T-helper 1 cell treated with Interleukin-12 subunit alpha and Interleukin-12 subunit beta and Interleukin-4 antibody, amounts not matched to agents 30 μg/mL and 1 μg/mL, for 36 hours (primary cell): ENCODE measurements around the gene NEUROG1.

ENCODE experiments used
- H3K27ac Mint-ChIP-seq: one replicate; pipeline ENCODE4 v1.8.0; 2021; ENCODE audit warnings: mild to moderate bottlenecking, mixed read lengths
- H3K27me3 Mint-ChIP-seq: one replicate; pipeline ENCODE4 v1.8.0; 2021; ENCODE audit warnings: low read depth, mixed read lengths
- H3K36me3 Mint-ChIP-seq: one replicate; pipeline ENCODE4 v1.8.0; 2021; ENCODE audit warnings: low read depth, mixed read lengths
- H3K4me1 Mint-ChIP-seq: one replicate; pipeline ENCODE4 v1.8.0; 2021; ENCODE audit warnings: low read depth, mixed read lengths
- H3K4me3 Mint-ChIP-seq: one replicate; pipeline ENCODE4 v1.8.0; 2021; ENCODE audit warnings: mild to moderate bottlenecking, moderate library complexity, mixed read lengths
- H3K9me3 Mint-ChIP-seq: one replicate; pipeline ENCODE4 v1.8.0; 2021; ENCODE audit warnings: mixed read lengths

Gene NEUROG1

GRCh38 chr5:135568923-135569360 is 33.2 kb upstream of the NEUROG1 start:
- H3K36me3 Mint-ChIP-seq, result no peaks in the 10 kb centered on the region
- H3K4me3 Mint-ChIP-seq, result no peak overlapping the region
- H3K9me3 Mint-ChIP-seq, result no peaks in the 10 kb centered on the region
- H3K4me1 Mint-ChIP-seq, result peaks cover 2% of the 10 kb centered on the region
- H3K27ac Mint-ChIP-seq, result no peak overlapping the region
- peaks cover 23% of the 10 kb centered on the region for H3K27me3 Mint-ChIP-seq

GRCh38 chr5:135568246-135568645 is 32.5 kb upstream of the NEUROG1 start:
- H3K9me3 Mint-ChIP-seq, result no peaks in the 10 kb centered on the region
- no peak overlapping the region for H3K4me3 Mint-ChIP-seq
- H3K27ac Mint-ChIP-seq, result no peak overlapping the region
- H3K27me3 Mint-ChIP-seq, result peaks cover 23% of the 10 kb centered on the region
- peaks cover 2% of the 10 kb centered on the region for H3K4me1 Mint-ChIP-seq
- H3K36me3 Mint-ChIP-seq, result no peaks in the 10 kb centered on the region

- Mint-ChIP-seq H3K27me3 (peaks cover 22% of the 10 kb centered on the region), H3K4me3 (no peak overlapping the region), H3K4me1 (peaks cover 2% of the 10 kb centered on the region), H3K9me3 (no peaks in the 10 kb centered on the region), H3K27ac (no peak overlapping the region), H3K36me3 (no peaks in the 10 kb centered on the region)
Observed at GRCh38 chr5:135567661-135568060, 31.9 kb upstream of the NEUROG1 start.

- Mint-ChIP-seq H3K36me3 (no peaks in the 10 kb centered on the region), H3K27ac (no peak overlapping the region)
Observed at GRCh38 chr5:135566422-135567400, 30.9 kb upstream of the NEUROG1 start.

GRCh38 chr5:135565725-135566421 is 30.1 kb upstream of the NEUROG1 start:
- no peak overlapping the region for H3K27ac Mint-ChIP-seq

More at GRCh38 chr5:135566422-135567400, 30.9 kb upstream of the NEUROG1 start:
- Mint-ChIP-seq H3K9me3 (no peaks in the 10 kb centered on the region), H3K4me1 (peaks cover 2% of the 10 kb centered on the region), H3K4me3 (no peak overlapping the region), H3K27me3 (peaks cover 16% of the 10 kb centered on the region)

GRCh38 chr5:135565266-135565665 is 29.5 kb upstream of the NEUROG1 start:
- no peaks in the 10 kb centered on the region for H3K9me3 Mint-ChIP-seq
- peaks cover 3% of the 10 kb centered on the region for H3K4me1 Mint-ChIP-seq
- no peak overlapping the region for H3K4me3 Mint-ChIP-seq
- H3K36me3 Mint-ChIP-seq, result no peaks in the 10 kb centered on the region
- H3K27ac Mint-ChIP-seq, result no peak overlapping the region
- H3K27me3 Mint-ChIP-seq, result peaks cover 14% of the 10 kb centered on the region

More at GRCh38 chr5:135565725-135566421, 30.1 kb upstream of the NEUROG1 start:
- Mint-ChIP-seq H3K36me3 (no peaks in the 10 kb centered on the region), H3K4me3 (no peak overlapping the region), H3K9me3 (no peaks in the 10 kb centered on the region), H3K4me1 (peaks cover 2% of the 10 kb centered on the region), H3K27me3 (peaks cover 16% of the 10 kb centered on the region)

GRCh38 chr5:135564331-135564730 is 28.6 kb upstream of the NEUROG1 start:
- Mint-ChIP-seq H3K4me3 (no peak overlapping the region), H3K36me3 (no peaks in the 10 kb centered on the region), H3K27me3 (peaks cover 18% of the 10 kb centered on the region), H3K27ac (no peak overlapping the region), H3K9me3 (no peaks in the 10 kb centered on the region), H3K4me1 (peaks cover 3% of the 10 kb centered on the region)

- Mint-ChIP-seq H3K4me3 (no peak overlapping the region), H3K27me3 (peaks cover 27% of the 10 kb centered on the region), H3K27ac (no peak overlapping the region), H3K9me3 (no peaks in the 10 kb centered on the region), H3K36me3 (no peaks in the 10 kb centered on the region), H3K4me1 (peaks cover 3% of the 10 kb centered on the region)
Observed at GRCh38 chr5:135561266-135561665, 25.5 kb upstream of the NEUROG1 start.

- no peaks in the 10 kb centered on the region for H3K36me3 Mint-ChIP-seq
- no peak overlapping the region for H3K4me3 Mint-ChIP-seq
- H3K4me1 Mint-ChIP-seq, result peaks cover 2% of the 10 kb centered on the region
- H3K27ac Mint-ChIP-seq, result no peak overlapping the region
- H3K9me3 Mint-ChIP-seq, result no peaks in the 10 kb centered on the region
- peaks cover 25% of the 10 kb centered on the region for H3K27me3 Mint-ChIP-seq
Observed at GRCh38 chr5:135560858-135561257, 25.1 kb upstream of the NEUROG1 start.

- Mint-ChIP-seq H3K27me3 (peaks cover 21% of the 10 kb centered on the region), H3K36me3 (no peaks in the 10 kb centered on the region), H3K4me3 (no peak overlapping the region)
Observed at GRCh38 chr5:135559354-135559753, 23.6 kb upstream of the NEUROG1 start.

GRCh38 chr5:135557076-135557838 is 21.5 kb upstream of the NEUROG1 start:
- H3K4me3 Mint-ChIP-seq, result no peak overlapping the region
- no peaks in the 10 kb centered on the region for H3K36me3 Mint-ChIP-seq
- H3K4me1 Mint-ChIP-seq, result peaks cover 2% of the 10 kb centered on the region
- H3K27me3 Mint-ChIP-seq, result peaks cover 24% of the 10 kb centered on the region
- H3K27ac Mint-ChIP-seq, result no peak overlapping the region
- H3K9me3 Mint-ChIP-seq, result no peaks in the 10 kb centered on the region

More at GRCh38 chr5:135559354-135559753, 23.6 kb upstream of the NEUROG1 start:
- no peak overlapping the region for H3K27ac Mint-ChIP-seq
- H3K9me3 Mint-ChIP-seq, result no peaks in the 10 kb centered on the region
- peaks cover 2% of the 10 kb centered on the region for H3K4me1 Mint-ChIP-seq

GRCh38 chr5:135556620-135557019 is 20.9 kb upstream of the NEUROG1 start:
- H3K9me3 Mint-ChIP-seq, result no peaks in the 10 kb centered on the region
- H3K27me3 Mint-ChIP-seq, result peaks cover 29% of the 10 kb centered on the region
- H3K4me3 Mint-ChIP-seq, result no peak overlapping the region
- H3K36me3 Mint-ChIP-seq, result no peaks in the 10 kb centered on the region
- H3K4me1 Mint-ChIP-seq, result peaks cover 3% of the 10 kb centered on the region
- no peak overlapping the region for H3K27ac Mint-ChIP-seq

- Mint-ChIP-seq H3K36me3 (no peaks in the 10 kb centered on the region), H3K9me3 (no peaks in the 10 kb centered on the region), H3K4me3 (no peak overlapping the region), H3K27me3 (peaks cover 30% of the 10 kb centered on the region), H3K4me1 (peaks cover 3% of the 10 kb centered on the region), H3K27ac (no peak overlapping the region)
Observed at GRCh38 chr5:135555530-135555929, 19.8 kb upstream of the NEUROG1 start.
